AG04449 (cell line): ENCODE results near the gene GALNTL6.

Experiments
- CTCF ChIA-PET: fragments of 350-600 bp; formaldehyde crosslinking; extraction: SDS; loops from one replicate; lab custom pipeline; 2021; ENCODE audit warnings: antibody characterized with exemption; lab: Yijun Ruan, JAX
- POLR2A ChIA-PET: fragments of 400-600, 350-600 bp; formaldehyde crosslinking; extraction: SDS; loops from one replicate; lab custom pipeline; 2020; ENCODE audit warnings: antibody characterized with exemption, inconsistent platforms; lab: Yijun Ruan, JAX
- DNase-seq: peaks from one replicate; pipeline ENCODE4 v3.0.0-alpha.2; 2010; ENCODE audit warnings: low read depth, low spot score
- H3K4me3 ChIP-seq: 2 replicates; pipeline ENCODE4 v1.5.1; 2011; ENCODE audit warnings: low read depth, mild to moderate bottlenecking, control low read depth, low read length
- TF ChIP-seq, protein P1 (sequence below): IDR thresholded peaks from one replicate; pipeline ENCODE4 v1.5.1; 2011; ENCODE audit warnings: mild to moderate bottlenecking, moderate library complexity, low read length, control low read depth, inconsistent platforms; ENCODE audit not compliant: insufficient read depth; ENCODE audit errors: missing control alignments

GALNTL6 gene

DNA sequence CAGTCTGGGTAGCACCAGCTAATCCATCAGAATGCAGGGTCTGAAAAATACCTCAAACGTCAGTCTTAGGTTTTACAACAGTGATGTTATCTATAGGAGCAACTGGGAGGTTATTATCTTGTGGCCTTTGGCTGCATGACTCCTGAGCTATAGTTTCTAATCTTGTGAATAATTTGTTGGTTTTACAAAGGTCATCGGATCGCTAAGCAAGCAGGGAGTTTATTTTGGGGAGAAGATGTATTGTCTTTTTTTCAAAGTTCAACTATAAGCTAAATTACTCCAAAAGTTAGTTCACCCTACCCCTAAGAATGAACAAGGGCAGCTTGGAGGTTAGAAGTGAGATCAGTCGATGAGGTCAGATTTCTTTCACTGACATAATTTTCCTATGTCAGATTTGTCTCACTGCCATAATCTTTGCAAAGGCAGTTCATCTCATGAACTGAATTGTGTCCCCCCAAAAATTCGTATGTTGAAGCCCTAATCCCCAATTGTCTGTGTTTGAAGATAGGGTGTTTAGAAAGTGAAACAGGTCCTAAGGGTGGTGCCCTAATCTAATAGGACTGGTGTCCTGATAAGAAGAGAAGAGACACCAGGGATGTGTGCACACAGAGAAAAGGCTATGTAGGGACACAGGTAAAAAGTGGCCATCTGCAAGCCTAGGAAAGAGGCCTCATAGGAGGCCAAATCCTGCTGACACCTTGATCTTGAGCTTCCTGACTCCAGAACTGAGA, 1179.6 kb downstream of the GALNTL6 start:
- DNase-seq = no peak
- no peak overlapping the region for H3K4me3 ChIP-seq
- ChIA-PET CTCF (interaction anchor here (1.5 kb wide), 1 partner anchor 265 kb away, joined by 6 read pairs; no protein-coding TSS in a partner anchor), POLR2A (no interaction called here)
- TF ChIP-seq, protein P1, sequence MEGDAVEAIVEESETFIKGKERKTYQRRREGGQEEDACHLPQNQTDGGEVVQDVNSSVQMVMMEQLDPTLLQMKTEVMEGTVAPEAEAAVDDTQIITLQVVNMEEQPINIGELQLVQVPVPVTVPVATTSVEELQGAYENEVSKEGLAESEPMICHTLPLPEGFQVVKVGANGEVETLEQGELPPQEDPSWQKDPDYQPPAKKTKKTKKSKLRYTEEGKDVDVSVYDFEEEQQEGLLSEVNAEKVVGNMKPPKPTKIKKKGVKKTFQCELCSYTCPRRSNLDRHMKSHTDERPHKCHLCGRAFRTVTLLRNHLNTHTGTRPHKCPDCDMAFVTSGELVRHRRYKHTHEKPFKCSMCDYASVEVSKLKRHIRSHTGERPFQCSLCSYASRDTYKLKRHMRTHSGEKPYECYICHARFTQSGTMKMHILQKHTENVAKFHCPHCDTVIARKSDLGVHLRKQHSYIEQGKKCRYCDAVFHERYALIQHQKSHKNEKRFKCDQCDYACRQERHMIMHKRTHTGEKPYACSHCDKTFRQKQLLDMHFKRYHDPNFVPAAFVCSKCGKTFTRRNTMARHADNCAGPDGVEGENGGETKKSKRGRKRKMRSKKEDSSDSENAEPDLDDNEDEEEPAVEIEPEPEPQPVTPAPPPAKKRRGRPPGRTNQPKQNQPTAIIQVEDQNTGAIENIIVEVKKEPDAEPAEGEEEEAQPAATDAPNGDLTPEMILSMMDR = no peak

DNA sequence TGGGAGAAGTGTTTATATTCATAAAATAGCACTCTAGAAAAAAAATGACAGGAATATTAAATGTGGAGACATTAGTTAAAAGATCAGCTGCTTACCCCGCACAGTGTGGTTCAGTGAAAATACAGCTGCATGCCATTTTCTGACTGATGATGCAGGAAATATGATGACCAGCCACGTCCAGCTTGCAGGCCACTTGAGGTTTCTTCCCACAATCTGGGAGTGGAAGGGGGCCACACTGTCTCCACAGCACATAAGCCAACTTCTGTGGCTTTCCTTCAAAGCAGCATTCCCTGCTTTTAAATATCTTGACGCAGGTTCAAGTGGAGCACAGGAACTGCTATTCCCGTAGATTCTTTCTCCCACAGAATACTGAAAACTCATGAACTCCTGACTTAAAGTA, 1182.0 kb downstream of the GALNTL6 start:
- TF ChIP-seq, protein P1 = no peak
- POLR2A ChIA-PET = no interaction called here
- no peak for DNase-seq
- CTCF ChIA-PET = interaction anchor here (1.6 kb wide), 1 partner anchor 8 kb away, joined by 4 read pairs; no protein-coding TSS in a partner anchor
- H3K4me3 ChIP-seq = no peak overlapping the region

DNA sequence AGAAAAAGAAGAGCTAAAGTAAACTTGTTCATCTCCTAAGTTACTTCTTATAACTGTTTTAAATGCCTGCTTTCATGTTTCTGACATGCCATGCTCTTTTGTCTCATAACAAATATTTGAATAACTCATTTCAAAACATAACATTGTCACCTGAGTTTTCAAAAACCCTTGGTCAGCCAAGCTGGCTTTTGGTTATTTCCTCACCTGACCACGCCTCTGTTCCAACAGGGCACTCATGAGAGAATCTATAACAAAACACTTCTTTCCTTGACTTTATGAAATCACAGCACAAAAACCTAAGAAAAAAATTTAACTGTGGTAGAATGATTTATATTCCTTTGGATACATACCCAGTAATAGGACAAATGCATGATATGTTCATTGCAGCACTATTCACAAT, 1182.5 kb downstream of the GALNTL6 start:
- ChIA-PET POLR2A (no interaction called here), CTCF (interaction anchor here (1.5 kb wide), 1 partner anchor 18 kb away, joined by 6 read pairs; no protein-coding TSS in a partner anchor)
- H3K4me3 ChIP-seq = no peak overlapping the region
- TF ChIP-seq, protein P1 = no peak
- DNase-seq = no peak

DNA sequence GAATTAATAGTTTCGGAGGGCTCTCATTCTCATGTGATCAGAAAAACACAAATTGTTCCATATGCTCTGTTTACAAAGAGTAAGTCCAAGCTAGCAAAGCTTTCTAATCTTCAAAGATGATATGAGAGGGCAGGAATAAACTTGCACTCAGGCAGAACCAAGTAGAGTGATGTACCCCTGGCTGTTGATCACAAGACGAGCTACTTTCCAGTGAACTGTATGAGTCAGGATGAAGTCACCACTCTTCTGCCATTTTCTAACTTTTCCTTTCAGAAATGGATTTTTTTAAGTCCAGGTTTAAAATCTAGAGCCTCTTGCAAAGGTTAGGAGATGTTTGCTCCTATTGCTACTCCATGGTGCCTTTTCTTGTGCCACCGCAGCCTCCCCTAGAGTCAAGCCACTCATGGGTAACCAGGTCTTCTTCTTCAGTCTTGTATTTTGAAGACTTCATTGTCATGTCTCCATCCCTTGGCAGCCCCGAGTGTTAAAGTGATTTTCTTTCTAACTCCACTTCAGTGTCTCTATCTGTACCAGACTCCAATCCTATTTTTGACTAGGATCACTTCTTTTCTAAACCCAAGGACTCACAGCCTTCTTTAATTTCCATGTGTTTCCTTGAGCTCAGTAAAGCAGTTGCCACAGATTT, 1183.5 kb downstream of the GALNTL6 start:
- H3K4me3 ChIP-seq = no peak overlapping the region
- TF ChIP-seq, protein P1 = no peak
- ChIA-PET POLR2A (no interaction called here), CTCF (interaction anchor here (1.5 kb wide), 1 partner anchor 17 kb away, joined by 6 read pairs; no protein-coding TSS in a partner anchor)
- no peak for DNase-seq

DNA sequence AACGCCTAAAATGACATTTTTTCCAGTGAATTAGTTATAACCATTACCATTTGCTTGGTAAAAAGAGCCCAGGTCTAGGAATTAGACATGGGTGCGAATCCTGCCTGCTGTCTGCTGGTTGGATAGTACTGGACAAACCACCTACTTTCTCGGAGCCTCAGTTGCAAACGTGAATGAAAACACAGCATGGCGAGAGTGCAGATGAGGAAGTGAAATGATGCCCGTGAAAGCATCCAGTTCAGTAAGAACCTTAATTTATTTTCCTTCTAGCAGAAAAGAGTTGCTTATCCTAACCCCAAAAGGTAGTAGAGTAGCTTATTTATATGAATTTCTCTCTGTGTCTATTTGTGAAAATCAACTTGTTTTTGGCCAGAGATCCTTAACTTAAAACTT, 1184.0 kb downstream of the GALNTL6 start:
- CTCF ChIA-PET = interaction anchor here (1.5 to 1.9 kb wide), 2 partner anchors 16 kb away, joined by 6 to 7 read pairs; no protein-coding TSS in a partner anchor
- H3K4me3 ChIP-seq = no peak overlapping the region
- TF ChIP-seq, protein P1 = no peak
- DNase-seq = no peak
- POLR2A ChIA-PET = no interaction called here

DNA sequence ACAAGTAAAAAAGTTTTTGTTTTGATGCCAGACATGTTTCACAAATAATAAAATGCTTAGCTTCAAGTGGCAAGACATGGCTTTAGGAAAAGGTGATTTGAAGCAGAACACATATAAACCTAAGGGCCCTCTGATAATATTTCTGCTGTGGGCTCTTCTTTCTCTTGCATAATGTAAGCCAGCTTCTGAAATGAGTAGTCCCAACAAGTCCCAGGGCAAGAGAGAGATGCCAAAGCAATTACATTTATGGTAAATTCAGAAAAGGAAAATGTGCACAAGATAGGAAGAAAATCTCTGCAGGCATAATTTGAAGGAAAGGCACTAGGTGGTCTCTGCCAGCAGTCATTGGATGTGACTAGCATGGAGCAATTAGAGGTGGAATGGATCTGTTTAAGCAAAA, 1184.7 kb downstream of the GALNTL6 start:
- ChIA-PET CTCF (interaction anchor here (1.9 kb wide), 1 partner anchor 15 kb away, joined by 7 read pairs; no protein-coding TSS in a partner anchor), POLR2A (no interaction called here)
- H3K4me3 ChIP-seq = no peak overlapping the region
- TF ChIP-seq, protein P1 = no peak
- no peak for DNase-seq
